ENCODE results near the gene TCF25.

Gene TCF25

DNA sequence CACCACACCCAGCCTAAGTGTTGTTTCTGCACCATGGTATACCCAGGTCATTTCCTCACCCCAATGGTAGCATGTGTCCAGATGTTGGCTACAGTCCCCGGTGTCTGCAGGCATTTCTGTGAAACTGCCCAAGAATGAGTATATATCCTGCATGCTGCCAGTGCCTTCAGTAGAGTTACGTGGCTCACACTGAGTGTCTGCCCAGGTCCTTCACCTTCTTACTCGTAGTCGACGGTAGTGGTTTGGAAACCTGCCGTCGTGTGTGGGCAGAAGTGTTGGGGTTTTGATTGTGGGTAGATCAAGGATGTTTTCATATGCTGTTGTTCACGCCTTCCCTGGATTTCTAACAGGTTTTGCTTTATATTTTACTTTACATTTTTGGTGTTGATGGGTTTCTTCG lies 16.8 kb downstream of the TCF25 start:
- no peak for DNase-seq (ENCODE audit: low read depth)
- H3K36me3 ChIP-seq (ENCODE audit: control insufficient read depth, insufficient read depth, low read length, severe bottlenecking): peaks cover 90% of the 10 kb centered on the region
- H3K27me3 ChIP-seq (replicated peaks; ENCODE audit: control insufficient read depth, insufficient read depth, low read length): no peaks in the 10 kb centered on the region
- H3K4me3 ChIP-seq (ENCODE audit: low read length): no peak overlapping the region
- H3K9me3 ChIP-seq (ENCODE audit: control insufficient read depth, low read length): no peaks in the 10 kb centered on the region
- H3K9ac ChIP-seq (ENCODE audit: low read length): no peak overlapping the region
- H3K4me1 ChIP-seq (ENCODE audit: control insufficient read depth, insufficient read depth, low read length): peaks cover 4% of the 10 kb centered on the region

DNA sequence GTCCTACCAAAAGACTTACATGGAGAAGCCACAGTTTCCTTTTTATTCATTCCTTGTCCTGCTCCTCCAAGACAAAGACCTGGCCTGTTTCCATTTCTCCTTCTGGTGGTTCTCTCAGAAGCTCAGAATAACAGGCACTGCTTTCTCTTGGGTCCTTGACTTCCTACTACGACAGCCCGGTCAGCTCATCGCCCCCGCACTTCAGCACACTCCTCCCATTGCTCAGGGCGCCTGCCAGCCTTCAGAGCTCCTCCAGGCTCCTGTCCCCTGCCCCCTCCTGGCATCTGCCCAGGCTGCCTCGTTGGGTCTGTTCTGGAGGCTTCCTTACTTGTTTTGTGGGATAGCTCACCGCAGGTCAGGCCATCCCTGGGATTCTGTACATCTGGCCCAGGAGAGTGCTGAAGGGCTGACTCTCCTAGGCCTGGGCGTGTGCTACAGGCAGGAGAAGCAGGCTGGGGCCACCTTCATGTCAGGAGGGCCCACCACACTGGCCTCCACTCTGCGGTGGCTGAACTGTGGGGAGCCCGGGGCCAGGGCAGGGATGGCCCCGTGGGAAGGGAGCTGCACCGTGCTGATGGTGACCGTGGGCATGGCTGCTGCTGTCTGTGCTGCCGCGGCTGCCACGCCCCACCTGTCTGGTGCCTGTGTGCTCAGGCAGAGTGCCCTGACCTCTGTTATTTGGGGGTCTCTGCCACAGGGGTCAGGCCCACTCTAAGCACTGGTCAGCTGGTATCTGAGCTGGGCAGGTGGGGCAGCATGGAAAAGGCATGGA lies 17.7 kb downstream of the TCF25 start:
- H3K36me3 ChIP-seq (ENCODE audit: control insufficient read depth, insufficient read depth, low read length, severe bottlenecking): peaks cover 89% of the 10 kb centered on the region
- H3K4me3 ChIP-seq (ENCODE audit: low read length): no peak overlapping the region
- DNase-seq (ENCODE audit: low read depth): no peak
- H3K4me1 ChIP-seq (ENCODE audit: control insufficient read depth, insufficient read depth, low read length): no peaks in the 10 kb centered on the region
- no peaks in the 10 kb centered on the region for H3K27me3 ChIP-seq (replicated peaks; ENCODE audit: control insufficient read depth, insufficient read depth, low read length)
- H3K9ac ChIP-seq (ENCODE audit: low read length): no peak overlapping the region
- H3K9me3 ChIP-seq (ENCODE audit: control insufficient read depth, low read length): no peaks in the 10 kb centered on the region

DNA sequence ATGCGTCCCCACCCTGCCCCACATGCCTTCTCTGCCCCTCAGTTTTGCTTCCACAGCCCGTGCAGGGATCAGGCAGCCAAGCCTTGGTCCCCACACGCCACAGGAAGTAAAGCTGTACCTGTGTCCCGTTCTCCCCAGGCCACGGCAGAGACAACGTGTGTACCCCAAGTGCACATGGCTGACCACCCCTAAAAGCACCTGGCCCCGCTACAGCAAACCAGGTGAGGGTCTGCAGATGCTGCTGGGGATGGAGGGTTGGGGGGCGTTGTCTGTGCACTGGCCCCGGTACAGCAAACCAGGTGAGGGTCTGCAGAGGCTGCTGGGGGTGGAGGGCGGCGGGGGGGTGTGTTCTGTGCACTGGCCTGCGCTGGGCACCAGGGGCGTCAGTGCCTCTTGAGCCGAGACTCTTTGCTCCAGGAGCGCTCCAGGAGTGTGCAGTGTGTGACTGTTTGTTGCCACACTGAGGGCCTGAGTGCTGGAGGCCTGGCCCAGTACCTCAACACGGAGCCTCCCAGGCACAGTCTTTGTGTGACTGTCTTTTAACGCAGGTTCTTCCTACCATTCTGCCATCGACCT lies 18.8 kb downstream of the TCF25 start:
- Histone ChIP-seq H3K36me3 (ENCODE audit: control insufficient read depth, insufficient read depth, low read length, severe bottlenecking) (peaks cover 88% of the 10 kb centered on the region), H3K4me1 (ENCODE audit: control insufficient read depth, insufficient read depth, low read length) (no peaks in the 10 kb centered on the region), H3K9ac (ENCODE audit: low read length) (no peak overlapping the region), H3K4me3 (ENCODE audit: low read length) (no peak overlapping the region), H3K9me3 (ENCODE audit: control insufficient read depth, low read length) (no peaks in the 10 kb centered on the region), H3K27me3 (replicated peaks; ENCODE audit: control insufficient read depth, insufficient read depth, low read length) (no peaks in the 10 kb centered on the region)
- DNase-seq (ENCODE audit: low read depth): no peak

GRCh38 chr16:89892635-89893034 lies 19.2 kb downstream of the TCF25 start:
- no peak for DNase-seq (ENCODE audit: low read depth)
- Histone ChIP-seq H3K9me3 (ENCODE audit: control insufficient read depth, low read length) (no peaks in the 10 kb centered on the region), H3K9ac (ENCODE audit: low read length) (no peak overlapping the region), H3K4me1 (ENCODE audit: control insufficient read depth, insufficient read depth, low read length) (no peaks in the 10 kb centered on the region), H3K4me3 (ENCODE audit: low read length) (no peak overlapping the region), H3K27me3 (replicated peaks; ENCODE audit: control insufficient read depth, insufficient read depth, low read length) (no peaks in the 10 kb centered on the region), H3K36me3 (ENCODE audit: control insufficient read depth, insufficient read depth, low read length, severe bottlenecking) (peaks cover 88% of the 10 kb centered on the region)

GRCh38 chr16:89893642-89894548 lies 20.5 kb downstream of the TCF25 start:
- Histone ChIP-seq H3K9me3 (ENCODE audit: control insufficient read depth, low read length) (no peaks in the 10 kb centered on the region), H3K9ac (ENCODE audit: low read length) (no peak overlapping the region), H3K27me3 (replicated peaks; ENCODE audit: control insufficient read depth, insufficient read depth, low read length) (no peaks in the 10 kb centered on the region), H3K4me1 (ENCODE audit: control insufficient read depth, insufficient read depth, low read length) (no peaks in the 10 kb centered on the region), H3K36me3 (ENCODE audit: control insufficient read depth, insufficient read depth, low read length, severe bottlenecking) (peaks cover 90% of the 10 kb centered on the region), H3K4me3 (ENCODE audit: low read length) (no peak overlapping the region)
- DNase-seq (ENCODE audit: low read depth): no peak

- Histone ChIP-seq H3K27me3 (replicated peaks; ENCODE audit: control insufficient read depth, insufficient read depth, low read length) (no peaks in the 10 kb centered on the region), H3K4me1 (ENCODE audit: control insufficient read depth, insufficient read depth, low read length) (no peaks in the 10 kb centered on the region), H3K9ac (ENCODE audit: low read length) (no peak overlapping the region), H3K36me3 (ENCODE audit: control insufficient read depth, insufficient read depth, low read length, severe bottlenecking) (peaks cover 94% of the 10 kb centered on the region), H3K4me3 (ENCODE audit: low read length) (no peak overlapping the region), H3K9me3 (ENCODE audit: control insufficient read depth, low read length) (no peaks in the 10 kb centered on the region)
- no peak for DNase-seq (ENCODE audit: low read depth)
Observed at GRCh38 chr16:89895482-89896250, 22.3 kb downstream of the TCF25 start.

DNA sequence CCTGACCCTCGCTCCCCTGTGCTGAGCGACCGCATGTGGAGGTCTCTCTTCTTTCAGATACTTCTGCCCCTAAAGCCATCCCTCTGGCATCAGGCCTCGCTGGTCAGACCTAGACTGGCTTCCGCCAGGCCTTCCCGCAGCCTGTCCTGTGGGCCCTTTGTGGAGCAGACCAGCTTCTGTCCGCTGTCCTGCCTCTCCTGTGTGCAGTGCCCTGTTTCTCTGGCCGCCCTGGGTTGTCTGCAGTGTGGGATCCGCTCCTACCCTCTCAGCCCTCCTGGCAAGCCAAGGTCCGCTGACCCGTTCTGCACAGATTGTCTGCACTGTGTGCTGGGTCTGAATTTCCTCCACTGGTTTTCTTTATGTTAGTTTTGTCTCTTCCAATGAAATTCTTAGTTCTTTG lies 23.8 kb downstream of the TCF25 start:
- Histone ChIP-seq H3K27me3 (replicated peaks; ENCODE audit: control insufficient read depth, insufficient read depth, low read length) (no peaks in the 10 kb centered on the region), H3K36me3 (ENCODE audit: control insufficient read depth, insufficient read depth, low read length, severe bottlenecking) (peaks cover 85% of the 10 kb centered on the region), H3K9me3 (ENCODE audit: control insufficient read depth, low read length) (no peaks in the 10 kb centered on the region), H3K4me3 (ENCODE audit: low read length) (no peak overlapping the region), H3K4me1 (ENCODE audit: control insufficient read depth, insufficient read depth, low read length) (no peaks in the 10 kb centered on the region), H3K9ac (ENCODE audit: low read length) (no peak overlapping the region)
- DNase-seq (ENCODE audit: low read depth): no peak

DNA sequence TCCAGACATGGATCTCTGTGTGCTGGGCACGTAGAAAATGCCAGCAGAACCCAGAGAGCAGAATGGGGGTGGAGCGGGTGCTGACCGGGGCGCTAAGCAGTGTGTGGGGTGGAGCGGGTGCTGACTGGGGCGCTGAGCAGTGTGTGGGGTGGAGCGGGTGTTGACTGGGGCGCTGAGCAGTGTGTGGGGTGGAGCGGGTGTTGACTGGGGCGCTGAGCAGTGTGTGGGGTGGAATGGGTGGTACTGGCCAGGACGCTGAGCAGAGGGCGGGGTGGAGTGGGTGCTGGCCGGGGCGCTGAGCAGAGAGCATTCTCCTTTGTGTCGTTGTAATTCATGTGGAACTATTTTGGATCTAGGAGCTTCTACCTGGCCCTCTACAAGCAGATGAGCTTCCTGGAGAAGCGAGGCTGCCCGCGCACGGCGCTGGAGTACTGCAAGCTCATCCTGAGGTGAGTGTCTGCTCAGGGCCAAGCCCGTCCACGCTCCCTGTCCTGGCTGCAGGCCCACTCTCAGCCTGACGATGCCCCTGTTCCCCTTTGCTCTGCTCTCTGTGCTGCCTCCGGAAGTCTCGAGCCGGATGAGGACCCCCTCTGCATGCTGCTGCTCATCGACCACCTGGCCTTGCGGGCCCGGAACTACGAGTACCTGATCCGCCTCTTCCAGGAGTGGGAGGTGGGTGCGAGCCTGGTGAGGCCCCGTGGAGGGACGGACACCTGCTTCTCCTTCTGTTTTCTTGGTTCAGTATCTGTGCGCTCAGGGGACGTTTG lies 25.0 kb downstream of the TCF25 start:
- H3K9ac ChIP-seq (ENCODE audit: low read length): no peak overlapping the region
- H3K36me3 ChIP-seq (ENCODE audit: control insufficient read depth, insufficient read depth, low read length, severe bottlenecking): peaks cover 81% of the 10 kb centered on the region
- H3K9me3 ChIP-seq (ENCODE audit: control insufficient read depth, low read length): no peaks in the 10 kb centered on the region
- no peak for DNase-seq (ENCODE audit: low read depth)
- no peaks in the 10 kb centered on the region for H3K4me1 ChIP-seq (ENCODE audit: control insufficient read depth, insufficient read depth, low read length)
- no peaks in the 10 kb centered on the region for H3K27me3 ChIP-seq (replicated peaks; ENCODE audit: control insufficient read depth, insufficient read depth, low read length)
- H3K4me3 ChIP-seq (ENCODE audit: low read length): no peak overlapping the region

DNA sequence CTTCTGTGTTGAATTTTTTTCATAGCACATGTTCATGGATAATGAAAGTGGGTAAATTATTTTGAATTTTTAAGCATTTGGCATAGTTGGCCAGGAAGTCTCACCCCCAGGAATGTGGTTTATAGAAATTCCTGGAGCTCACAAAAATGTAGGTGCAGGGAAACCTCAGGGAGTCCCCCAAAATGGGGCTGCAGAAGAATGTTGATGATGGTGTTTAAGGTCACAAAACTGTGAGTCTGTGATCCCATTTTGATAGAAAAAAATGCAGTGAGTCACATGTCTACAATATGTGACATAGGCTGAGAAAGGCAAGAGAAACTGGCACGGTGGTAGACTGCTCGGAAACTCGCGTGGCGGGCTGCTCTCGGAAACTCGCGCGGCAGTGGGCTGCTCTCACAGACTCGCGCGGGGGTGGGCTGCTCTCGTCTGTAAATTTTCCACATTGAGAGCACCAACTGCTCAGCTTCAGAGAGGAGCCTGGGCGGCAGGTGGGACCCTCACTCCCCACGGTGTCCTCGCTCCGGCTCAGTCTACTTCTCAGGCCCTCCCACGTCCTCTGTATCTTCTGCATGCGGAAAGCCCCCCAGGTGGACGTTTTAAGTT lies 26.6 kb downstream of the TCF25 start:
- Histone ChIP-seq H3K4me3 (ENCODE audit: low read length) (no peak overlapping the region), H3K4me1 (ENCODE audit: control insufficient read depth, insufficient read depth, low read length) (no peaks in the 10 kb centered on the region), H3K27me3 (replicated peaks; ENCODE audit: control insufficient read depth, insufficient read depth, low read length) (no peaks in the 10 kb centered on the region), H3K9ac (ENCODE audit: low read length) (no peak overlapping the region), H3K9me3 (ENCODE audit: control insufficient read depth, low read length) (no peaks in the 10 kb centered on the region), H3K36me3 (ENCODE audit: control insufficient read depth, insufficient read depth, low read length, severe bottlenecking) (peaks cover 83% of the 10 kb centered on the region)
- no peak for DNase-seq (ENCODE audit: low read depth)

DNA sequence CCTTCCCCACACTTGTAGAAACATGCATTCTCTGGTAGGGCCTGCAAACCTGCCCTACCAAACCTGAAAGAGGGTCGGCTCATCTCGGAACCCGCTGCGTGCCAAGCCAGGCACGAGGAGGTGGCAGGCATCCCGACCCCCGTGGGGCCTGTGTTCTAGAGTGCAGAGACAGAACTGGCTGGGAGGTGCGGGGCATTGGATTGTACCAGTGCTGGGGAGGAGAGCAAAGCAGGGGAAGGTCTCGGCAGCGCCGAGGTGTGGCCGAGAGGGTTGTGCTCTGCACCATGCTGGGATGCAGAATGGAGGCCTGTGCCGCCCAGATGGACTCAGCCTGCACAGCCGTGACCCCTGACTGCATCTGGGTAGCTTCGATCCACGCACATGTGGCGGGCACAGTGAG lies 27.5 kb downstream of the TCF25 start:
- Histone ChIP-seq H3K4me3 (ENCODE audit: low read length) (no peak overlapping the region), H3K9me3 (ENCODE audit: control insufficient read depth, low read length) (no peaks in the 10 kb centered on the region), H3K9ac (ENCODE audit: low read length) (no peak overlapping the region), H3K36me3 (ENCODE audit: control insufficient read depth, insufficient read depth, low read length, severe bottlenecking) (peaks cover 81% of the 10 kb centered on the region), H3K27me3 (replicated peaks; ENCODE audit: control insufficient read depth, insufficient read depth, low read length) (no peaks in the 10 kb centered on the region), H3K4me1 (ENCODE audit: control insufficient read depth, insufficient read depth, low read length) (peaks cover 7% of the 10 kb centered on the region)
- DNase-seq (ENCODE audit: low read depth): no peak

All from adipocyte (in vitro differentiated cells).